Anterior cingulate cortex (tissue), 58 donors: ENCODE measurements around the gene FAM229B.
"Not testable (repeated sequence)": the region's sequence is repeated elsewhere in the genome, so short reads cannot be mapped to it uniquely, and the experiment has no call there.

Experiments
- DNase-seq, 58 donors: peaks; one replicate each; lab custom pipeline; 2025; lab: John Stamatoyannopoulos, UW

FAM229B gene, protein sequence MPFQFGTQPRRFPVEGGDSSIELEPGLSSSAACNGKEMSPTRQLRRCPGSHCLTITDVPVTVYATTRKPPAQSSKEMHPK

DNA sequence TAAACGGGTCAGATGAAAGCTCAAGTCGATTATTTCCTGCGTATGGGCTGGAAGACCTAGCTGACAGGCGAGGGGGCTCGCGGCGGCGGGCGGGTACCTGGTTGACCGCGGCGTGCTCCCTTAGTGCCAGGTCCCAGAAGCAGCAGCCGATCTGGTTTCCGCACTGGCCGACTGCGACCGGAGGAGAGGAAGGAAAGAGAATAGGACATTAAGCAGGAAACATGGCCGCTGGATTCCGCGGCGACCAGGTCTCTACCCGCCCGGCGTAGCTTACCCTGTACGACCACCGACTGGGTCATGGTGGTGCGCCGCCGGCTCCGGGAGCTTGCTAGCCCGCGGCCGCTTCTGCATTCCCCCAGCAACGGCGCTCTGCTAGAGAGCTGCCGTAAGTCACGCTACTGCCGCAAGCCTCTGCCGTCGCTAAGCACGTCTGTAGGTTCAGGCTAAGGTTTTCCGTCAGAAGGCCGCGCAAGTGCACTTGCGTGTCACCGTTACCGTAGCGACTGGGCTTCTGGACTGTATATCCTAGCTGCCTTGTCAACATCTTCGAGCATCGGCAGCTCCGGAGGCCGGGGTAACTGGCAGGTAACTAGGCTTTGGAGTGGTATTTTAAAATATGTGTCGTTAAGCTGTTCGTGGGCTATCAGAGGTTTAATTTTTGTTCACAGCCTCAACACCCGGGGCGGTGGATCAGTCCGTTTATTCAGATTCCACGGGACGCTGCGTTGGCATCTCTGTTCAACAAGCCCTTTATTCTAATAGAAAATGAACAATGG lies at the start of gene FAM229B, which contains the start of gene TUBE1:
Gene FAM229B (plus strand): TSS at position 456 of the 776 bp plus-strand sequence. CDS start 11,693 bp downstream, outside the sequence.
Gene TUBE1 (minus strand): TSS at position 347 of the 776 bp plus-strand sequence. CDS start 48 bp downstream, at position 299.
- DNase-seq, result peak; percentile 18 to 96 (median 89)

DNA sequence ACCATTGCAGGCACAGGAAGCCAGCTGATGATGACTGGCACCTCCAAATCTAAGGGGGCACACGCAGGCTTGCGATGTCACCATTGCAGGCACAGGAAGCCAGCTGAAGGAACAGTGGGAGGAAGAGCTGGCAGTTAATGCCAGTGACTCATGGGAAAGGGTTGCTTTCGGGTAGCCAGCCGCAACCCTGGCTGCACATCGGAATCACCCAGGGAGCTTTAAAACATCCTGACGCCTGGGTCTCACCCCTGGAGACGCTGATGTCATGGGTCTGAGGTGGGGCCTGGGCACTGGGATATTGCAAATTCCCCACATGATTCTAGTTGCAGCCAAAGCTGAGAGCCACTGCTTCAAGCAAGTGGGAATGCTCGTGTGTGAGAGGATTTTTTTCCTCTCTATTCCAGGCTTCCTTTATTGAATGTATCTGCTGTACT lies 49.6 kb upstream of the FAM229B start:
- DNase-seq, result peak in 50 of 58 donors; percentile 6 to 84 (median 46)

DNA sequence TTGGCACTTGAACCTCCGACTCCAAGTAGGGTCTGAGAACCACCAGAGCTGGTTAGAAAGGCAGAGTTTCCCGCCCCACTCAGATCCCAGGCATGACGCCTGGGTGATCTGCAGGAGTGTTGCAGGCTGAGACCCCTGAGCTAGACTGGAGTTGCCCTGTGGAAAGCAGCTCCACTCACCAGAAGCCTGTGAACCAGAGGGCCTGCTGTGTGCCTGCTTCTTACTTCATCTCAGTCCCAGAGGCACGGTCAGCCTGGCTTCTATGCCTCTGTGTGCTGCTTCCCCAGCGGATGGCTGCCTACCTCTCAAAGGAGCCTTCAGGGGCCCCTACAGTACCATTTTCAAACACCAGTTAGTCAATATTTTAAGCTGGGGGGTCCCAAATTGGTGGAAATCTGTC lies 49.1 kb upstream of the FAM229B start:
- DNase-seq, result peak in 4 of 58 donors; percentile 5 to 51 (median 27)

DNA sequence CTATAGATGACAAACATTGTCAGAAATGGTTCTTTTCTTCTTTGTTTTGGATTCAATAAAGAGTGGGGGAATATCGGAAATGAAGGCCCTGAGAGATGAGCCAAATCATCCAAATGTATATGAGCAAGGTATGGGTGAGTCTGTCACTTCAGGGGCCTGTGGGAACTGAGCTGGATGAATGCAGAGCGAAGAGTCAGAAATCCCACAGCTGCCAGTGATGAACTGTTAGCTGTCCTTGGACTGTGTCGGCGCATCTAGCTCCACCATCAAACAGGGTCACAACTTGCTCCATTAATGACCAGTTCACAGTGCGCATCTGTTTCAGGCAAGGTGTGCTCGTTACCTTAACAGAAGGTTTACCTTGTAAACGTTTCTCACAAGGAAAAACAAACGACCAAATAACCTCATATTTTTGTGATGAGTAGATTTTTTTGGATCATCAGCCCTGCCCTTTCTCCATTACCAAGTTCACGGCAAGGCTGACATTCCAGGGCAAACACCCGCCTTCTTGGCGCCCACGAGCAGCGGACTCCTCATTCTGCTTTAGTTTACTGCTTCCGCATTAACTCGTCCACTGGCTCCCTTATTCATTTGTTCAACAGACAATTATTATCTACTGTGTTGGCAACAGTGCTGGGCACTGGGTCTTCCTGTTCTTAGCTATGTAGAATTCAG lies 48.5 kb upstream of the FAM229B start:
- no peak for DNase-seq

DNA sequence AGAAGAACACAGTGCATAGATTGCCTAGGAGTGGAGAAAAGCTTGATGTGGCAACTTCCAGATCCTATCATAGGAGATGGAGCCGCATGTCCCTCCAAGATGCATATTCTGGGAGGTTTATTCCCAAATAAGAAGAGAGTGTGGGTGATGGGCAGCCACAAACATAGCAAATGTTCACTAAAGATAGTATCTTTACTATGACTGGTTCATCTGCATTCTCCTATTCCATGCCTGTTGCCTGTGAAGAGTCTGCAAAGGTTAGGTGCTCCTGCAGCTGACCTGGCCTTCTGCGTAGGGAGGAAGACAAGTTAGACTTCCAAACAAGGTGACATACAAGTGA lies 48.0 kb upstream of the FAM229B start:
- no peak for DNase-seq

DNA sequence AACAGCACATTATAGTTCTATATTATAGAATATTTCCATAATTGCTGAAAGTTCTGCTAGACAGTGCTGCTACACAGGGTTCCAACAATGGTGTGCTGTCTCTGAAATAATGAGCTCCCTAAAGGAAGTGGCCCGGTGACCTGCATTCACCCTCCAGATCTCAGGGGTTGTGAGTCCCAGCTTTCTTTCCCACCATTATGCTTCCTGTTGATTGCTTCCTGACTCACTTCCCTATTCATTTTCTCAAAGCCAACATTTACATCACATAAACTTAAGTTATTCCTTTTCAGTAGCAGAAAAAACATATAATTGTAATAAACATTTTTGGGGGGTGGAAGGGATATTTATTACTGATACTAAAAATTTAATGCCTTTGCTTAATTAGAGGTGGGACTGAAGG lies 46.4 kb upstream of the FAM229B start:
- no peak for DNase-seq

DNA sequence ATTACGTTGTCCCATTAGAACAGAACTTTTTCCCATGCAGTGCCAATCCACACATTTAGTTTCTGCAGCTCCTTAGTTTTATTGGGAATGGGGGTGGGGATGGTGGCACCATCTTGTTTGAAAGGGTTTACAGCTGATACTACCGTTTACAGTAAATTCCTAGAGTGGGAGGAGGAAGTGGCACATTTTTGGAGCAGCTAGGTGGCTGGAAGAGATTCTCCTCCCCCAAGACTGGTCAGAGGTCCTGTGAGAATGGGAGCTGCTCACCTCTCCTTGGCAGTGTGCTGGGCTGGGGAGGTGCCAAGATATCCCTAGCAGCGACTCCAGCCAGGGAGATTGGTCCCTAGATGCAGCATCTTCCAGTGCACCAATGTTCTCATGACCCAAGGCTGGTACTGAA lies 45.9 kb upstream of the FAM229B start:
- DNase-seq, result no peak

DNA sequence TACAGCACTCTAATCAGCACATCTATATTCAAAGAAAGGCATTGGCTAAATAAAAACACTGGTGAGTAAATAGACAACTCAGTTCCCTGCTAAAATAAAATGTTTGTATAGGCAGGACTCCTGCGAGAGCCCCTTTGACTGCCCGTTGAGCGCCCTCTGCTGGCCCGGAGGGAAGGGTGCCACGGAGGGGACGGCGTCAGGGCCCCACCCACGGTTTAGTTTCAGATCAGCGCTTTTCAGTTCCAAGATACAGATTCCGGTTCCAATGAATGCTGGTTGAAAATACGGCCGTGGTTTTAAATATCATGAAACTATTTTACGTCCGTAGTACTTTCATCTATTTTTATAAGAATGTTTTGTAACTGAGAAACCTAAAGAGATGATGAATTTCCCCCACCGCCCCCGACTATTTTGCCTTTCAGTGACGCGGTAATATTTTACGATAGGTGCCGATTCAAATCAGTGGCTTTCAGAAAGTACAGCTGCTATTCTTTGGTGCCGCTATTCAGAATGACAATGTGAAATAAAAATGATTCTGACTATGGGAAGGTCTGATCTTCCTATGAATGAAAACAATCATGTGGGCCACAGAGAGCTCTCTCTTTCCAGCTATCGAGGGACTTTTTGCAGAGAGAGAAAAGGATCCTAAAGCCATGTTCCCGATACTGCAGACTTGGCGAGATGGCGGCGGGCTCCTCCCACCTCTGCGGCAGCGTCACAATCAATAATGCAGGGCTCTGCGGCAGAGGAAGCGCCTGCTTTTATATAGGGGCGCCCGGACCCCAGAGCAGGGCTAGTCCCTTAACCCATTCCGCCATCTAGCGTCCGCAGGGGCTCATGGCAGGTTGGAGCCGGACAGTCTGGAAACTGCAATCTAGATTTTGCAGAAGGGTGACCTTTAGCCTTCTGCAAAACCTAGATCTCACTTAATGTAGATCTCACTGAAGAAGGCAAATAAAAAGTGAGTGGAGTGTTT lies 44.1 kb upstream of the FAM229B start:
- DNase-seq, result peak; percentile 30 to 94 (median 82)

DNA sequence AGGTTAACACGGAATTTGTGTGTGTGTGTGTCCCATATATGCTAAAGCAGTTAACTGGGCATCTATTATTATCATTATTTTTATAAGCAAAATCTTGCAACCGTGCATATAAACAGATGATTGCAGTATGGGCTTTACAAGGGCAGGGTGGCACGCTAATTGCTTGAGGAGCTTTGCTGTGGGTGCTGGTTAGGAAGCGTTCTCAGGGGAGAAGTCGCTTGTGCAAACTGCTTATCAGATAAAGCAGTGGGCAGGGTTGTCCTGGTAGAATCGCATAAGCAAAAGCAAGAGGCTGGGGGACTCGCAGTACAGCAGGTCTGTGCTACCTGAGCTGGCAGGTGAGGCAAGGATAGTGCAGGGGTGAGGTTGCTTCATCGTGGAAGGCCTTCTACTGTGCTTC lies 43.2 kb upstream of the FAM229B start:
- DNase-seq, result no peak

DNA sequence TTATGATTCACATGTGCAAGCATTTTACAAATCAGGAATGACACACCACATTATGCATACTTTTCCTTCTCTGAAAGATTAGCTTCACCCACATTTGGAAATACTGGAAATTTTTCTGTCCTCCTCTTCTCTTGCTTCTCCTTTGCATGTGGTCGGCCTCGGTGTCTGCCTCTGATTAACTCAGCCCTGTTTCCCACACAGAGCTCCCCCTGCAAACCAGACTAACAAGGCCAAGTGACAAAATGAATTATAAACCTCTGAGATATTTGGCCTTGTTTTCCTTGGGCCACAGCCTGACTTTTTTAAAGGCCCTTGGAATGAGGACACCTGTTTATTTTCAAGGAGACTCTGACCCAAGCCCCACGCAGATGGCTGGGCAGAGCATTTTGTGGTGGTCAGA lies 42.5 kb upstream of the FAM229B start:
- no peak for DNase-seq

DNA sequence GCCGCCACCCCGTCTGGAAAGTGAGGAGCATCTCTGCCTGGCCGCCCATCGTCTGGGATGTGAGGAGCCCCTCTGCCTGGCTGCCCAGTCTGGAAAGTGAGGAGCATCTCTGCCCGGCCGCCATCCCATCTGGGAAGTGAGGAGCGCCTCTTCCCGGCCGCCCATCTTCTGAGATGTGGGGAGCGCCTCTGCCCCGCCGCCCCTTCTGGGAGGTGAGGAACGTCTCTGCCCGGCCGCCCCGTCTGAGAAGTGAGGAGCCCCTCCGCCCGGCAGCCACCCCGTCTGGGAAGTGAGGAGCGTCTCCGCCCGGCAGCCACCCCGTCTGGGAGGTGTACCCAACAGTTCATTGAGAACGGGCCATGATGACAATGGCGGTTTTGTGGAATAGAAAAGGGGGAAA lies 39.9 kb upstream of the FAM229B start:
- DNase-seq, result not testable (repeated sequence)

DNA sequence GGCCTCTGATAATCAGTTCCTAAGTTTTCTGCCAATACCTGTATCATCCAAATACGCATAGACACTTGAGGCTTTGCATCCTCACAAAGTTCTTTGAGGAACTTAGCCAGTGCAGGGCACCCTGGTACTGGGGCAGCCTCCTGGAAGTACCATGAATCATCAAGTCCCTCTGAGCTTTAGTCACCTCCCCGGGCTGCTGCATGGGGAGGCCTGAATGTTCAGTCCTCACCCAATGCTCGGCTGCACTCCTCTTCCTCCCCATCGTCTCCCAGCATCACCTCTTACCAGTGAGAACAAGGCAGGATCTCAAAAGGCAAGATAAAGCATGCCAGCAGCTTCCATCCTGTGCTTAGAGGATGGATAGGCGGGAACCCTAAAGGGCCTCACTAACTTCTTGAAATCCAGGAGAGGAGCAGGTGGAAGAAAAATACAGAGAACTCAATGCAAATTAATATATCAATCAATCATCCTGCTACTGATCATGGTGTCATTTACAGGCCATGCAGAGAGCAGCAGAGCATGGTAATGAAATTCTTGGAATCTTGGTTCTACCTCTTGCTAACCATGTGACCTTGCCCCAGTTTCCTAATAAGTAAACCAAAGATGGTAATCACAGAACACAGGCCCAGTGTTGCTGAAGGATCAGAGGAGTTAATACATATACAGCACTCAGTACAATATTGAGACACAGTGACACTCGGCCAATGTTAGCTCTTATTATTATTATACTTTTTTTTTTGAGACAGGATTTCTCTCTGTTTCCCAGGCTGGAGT lies 38.2 kb upstream of the FAM229B start:
- DNase-seq, result no peak

DNA sequence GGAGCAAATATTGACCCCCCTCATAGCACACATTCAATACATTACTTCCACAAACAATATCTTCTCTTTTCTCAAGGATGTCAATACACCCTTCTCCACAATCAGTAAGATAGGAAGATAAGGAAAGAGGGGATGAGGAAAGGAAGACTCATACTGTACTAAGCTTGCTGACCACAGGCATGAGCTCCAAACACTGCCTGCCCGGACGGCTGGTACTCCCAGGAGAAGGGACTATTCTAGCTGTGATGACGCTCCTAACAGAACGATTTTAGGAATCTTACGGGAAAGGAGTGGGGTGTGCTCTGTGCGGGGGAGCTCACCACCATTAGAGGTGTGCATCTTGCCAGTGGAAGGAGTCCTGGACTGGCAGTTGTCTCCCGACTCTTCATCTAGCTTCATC lies 37.4 kb upstream of the FAM229B start:
- no peak for DNase-seq

DNA sequence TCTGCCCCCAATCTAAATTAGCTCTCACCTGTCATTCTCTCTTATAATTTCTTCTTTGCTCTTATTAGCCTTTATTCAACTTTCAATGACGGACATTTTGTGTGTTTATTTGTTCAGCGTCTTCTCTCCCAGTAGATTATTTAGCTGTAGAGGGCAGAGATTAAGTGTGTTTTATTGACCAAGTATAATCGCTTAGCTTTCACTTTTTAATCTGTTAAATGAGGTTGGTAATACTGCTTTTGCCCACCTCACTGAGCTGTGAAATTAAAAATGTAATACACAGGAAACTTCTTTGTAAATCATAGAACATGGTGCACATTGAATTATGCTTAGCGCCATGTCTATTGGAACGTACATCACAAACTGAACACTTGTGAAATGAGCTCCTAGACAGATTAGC lies 37.0 kb upstream of the FAM229B start:
- DNase-seq, result no peak

DNA sequence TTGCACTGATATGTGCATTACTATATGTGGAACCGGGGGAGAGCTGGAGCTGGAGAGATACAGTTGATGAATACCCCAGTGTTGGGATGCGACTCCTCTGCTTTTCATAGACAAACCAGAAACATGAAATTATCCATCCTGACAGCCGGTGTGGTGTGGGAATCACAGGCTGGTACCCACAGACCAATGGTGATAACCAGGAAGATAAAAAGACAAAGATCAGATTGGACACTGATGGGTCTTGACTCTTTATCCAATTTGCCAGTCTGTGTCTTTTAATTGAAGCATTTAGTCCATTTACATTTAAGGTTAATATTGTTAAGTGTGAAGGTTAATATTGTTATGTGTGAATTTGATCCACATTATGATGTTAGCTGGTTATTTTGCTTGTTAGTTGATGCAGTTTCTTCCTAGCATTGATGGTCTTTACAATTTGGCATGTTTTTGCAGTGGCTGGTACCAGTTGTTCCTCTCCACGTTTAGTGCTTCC lies 36.1 kb upstream of the FAM229B start:
- DNase-seq, result not testable (repeated sequence)

DNA sequence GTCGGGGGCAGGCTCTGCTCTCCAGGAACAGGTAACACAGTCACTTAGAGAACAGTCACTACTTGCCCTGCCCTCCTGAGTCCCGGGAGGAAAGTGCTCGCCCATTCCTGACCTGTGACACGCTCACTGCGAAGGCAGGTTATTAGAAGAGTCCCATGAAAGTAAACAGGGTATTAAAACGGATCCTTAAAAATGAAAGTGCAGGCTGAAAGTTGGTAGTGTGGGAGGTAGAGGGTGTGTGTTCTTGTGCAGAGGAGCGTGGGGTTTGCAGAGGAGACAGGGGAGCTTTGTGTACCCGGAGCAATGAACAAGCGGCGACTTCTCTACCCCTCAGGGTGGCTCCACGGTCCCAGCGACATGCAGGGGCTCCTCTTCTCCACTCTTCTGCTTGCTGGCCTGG lies 33.4 kb upstream of the FAM229B start, which contains the start of gene CCN6:
Gene CCN6 (plus strand): TSS at position 104 of the 400 bp plus-strand sequence. CDS start 254 bp downstream, at position 358.
- no peak for DNase-seq

DNA sequence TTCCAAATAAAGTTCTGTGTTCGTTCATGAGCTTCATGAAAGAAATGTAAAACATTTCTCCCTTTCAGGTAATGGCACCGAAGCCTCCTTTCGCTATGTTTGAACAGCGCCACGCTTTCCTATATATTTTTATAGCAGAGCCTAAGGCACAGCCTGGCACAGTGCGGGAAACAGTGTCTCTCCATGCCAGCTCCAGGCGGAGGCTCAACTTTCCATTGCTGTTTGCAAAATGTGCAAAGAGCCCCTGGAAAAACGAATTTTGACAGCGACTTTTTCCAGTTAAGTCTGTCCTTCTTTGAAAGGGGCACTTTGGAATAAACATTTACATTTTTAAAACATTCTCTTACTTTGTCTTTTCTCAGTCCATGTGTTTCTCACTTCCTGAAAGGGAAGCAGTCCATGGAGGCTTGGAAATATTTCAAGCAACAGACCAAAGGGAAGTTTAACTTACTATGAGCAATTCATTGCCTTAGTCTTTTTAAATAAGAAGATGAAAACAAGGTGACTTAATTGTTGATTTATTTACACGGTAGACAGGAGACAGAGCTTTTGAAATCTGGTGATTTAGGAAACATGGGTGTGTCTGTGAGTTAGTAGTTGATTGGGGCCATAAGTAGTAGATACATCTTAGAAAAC lies 32.7 kb upstream of the FAM229B start:
- DNase-seq, result no peak

DNA sequence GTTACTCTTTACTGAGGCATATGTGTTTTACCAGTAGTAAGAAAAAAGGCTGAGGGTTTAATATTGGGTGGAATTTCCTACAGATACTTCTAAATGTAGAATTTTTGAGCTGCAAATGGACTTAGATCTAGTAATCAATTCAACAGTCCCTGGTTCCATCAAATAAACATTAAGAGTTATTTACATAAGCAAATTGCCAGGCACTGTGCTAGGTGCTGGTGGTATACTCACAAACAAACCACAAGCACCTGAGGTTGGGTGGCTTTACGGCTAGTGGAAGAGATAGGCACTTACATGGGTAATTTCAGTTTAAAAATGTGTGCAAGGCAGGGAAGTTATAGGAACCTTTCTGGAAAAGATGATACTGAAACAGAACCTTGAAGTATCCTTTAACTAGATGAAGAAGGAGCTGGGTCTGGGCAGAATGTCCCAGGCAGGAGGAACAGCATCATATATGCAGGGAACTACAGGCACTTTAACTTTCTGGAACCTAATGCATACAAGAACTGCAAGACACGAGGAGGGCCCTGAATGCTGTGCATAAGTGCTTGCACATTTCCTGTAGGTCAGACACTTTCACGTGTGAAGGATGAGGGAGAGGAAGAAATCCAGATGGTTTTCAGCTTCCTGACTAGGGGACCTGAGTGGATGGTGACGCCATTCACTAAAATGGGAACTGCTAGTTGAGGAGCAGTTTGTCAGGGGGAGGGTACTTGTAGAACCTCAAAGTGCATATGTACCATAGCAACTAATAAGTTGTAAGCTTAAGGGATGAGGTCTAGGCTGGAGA lies 29.0 kb upstream of the FAM229B start:
- no peak for DNase-seq
